ENCODE results near the gene CBL.

Gene CBL

DNA sequence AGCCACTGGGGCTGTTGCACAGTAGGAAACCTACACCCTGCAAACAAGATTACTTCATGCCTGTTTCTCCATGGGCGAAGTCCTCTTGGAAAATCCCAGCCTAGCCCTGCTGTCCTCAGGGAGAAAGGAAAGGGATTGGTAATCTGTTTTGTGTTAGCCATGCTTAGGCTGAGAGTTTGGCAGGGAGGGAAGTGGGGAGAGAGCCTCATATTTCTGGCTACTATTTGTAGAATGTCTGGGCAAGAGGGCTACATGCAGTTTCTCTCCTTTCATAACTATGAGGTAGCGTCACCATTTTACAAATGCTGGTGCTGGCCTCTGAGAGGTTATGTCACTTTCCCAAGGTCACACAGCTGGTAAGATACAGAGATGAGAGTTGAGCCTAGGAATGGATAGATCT lies 141.1 kb downstream of the CBL start:
- no peak for DNase-seq (ENCODE audit: low spot score)

DNA sequence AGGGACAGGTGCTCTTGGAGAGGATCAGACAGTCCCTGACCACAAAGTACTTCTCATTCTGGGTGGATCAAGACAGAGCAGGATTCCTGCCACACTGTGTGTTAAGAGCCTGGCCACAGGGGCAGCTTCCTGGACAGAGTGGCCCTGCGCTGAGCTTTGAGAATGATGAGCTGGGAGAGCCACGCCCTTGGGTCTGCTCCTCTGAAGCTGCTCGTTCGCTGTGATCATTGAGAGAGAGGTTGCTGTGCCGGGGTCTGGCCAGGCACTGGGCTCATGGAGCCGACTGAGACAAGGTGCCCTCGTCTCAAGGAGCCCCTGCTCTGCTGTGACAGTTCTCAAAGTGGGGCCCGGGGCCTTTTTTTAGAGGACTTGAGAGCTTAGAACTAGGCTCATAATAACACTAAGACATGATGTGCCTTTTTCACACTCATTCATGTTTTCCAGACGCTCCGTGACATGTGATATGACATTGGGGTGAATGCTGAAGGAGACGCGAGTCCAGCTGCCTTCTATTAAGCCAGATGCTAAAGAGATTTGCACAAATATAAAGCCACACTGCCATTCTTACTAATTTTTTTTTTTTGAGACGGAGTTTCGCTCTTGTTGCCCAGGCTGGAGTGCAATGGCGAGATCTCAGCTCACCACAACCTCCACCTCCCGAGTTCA lies 141.9 kb downstream of the CBL start:
- DNase-seq (ENCODE audit: low spot score) = no peak

DNA sequence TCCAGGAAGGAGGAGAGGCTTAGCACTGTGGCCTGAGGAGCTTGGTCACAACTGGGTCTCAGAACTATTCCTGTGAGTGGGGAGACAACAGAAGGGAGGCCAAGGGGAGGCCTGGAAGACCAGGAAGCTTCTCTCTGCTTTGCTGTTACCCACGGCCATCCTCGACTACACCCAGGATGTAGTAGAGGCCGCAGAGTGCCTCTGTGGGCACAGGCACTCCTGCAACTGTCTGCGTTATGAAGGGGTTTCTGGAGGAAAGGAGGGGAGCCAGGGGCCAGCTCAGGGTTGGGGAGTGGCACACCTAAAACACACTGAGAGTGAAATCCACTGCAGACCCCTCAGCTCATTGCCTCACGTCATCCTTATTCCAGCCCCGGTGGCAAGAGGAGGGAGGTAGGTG lies 144.2 kb downstream of the CBL start:
- no peak for DNase-seq (ENCODE audit: low spot score)

DNA sequence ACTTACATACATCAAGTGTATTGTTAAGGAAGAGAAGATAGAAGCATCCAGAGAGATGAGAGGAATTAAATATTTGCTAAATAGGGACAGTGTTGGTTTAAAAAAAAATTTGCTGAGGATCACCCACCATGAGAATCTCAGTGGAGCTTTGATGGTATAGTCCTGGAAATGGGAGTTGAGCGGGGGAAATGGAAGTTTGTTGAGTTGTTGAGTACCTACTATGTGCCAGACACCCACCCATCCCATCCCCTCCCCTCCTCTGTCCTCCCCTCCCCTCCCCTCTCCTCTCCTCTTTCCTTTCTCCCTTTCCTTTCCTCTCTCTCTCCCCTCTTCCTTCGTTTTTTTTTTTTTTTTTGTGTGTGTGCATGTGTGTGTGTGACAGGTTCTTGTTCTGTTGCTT lies 145.1 kb downstream of the CBL start:
- DNase-seq (ENCODE audit: low spot score) = no peak

DNA sequence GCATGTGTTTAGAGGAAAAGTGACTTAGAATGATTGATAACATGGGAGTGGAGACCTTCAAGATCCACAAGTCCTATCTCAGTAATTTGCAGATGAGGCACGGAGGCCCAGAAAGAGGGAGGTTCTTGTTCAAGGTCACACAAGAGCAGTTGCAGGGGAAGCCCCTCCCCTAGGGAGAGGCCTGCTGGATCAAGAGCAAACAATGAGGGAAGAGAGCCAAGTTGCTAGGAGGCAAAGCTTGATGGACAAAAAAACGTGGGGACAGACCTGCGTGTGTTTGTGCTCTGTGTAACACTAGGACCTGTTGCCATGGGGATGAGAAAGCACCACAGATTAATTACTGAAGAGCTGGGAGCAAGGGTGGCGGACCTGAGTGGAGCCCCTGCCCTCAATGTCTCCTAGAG lies 146.7 kb downstream of the CBL start:
- no peak for DNase-seq (ENCODE audit: low spot score)

DNA sequence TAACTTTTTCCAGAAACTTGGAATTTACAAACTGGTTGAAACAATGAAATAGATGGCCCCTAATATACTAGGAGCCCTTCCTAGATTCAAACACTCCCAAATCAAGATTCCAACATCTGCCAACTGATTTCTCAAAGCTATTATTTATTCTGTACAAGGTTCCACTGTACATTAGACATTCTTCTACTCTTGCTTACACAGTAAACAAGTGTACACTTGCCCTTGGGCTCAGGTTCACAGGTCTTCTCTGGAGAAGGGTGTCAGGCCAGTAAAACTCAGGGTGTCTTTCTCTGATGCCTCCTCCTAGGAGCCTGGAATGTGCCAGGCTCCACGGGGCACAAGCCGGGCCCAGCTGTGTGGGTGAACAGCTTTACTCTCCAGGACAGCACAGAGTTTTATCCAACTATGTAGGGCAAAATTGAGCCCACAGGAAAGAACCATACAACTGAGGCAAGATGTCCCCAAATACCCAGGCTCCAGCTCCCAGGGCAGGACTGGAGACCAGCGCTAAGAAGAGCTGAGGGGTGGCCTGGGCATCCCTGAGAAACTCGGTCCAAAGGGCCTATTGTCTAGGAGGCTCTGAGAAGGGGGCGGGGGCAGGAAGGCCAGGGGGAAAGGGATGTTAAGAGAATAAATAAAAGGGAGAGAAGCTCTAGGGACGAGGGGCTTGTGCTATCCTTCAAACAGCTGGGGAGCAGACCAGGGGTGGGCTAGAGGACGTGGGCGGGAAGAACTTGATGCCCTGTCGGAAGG lies 149.1 kb downstream of the CBL start:
- DNase-seq (ENCODE audit: low spot score) = no peak

DNA sequence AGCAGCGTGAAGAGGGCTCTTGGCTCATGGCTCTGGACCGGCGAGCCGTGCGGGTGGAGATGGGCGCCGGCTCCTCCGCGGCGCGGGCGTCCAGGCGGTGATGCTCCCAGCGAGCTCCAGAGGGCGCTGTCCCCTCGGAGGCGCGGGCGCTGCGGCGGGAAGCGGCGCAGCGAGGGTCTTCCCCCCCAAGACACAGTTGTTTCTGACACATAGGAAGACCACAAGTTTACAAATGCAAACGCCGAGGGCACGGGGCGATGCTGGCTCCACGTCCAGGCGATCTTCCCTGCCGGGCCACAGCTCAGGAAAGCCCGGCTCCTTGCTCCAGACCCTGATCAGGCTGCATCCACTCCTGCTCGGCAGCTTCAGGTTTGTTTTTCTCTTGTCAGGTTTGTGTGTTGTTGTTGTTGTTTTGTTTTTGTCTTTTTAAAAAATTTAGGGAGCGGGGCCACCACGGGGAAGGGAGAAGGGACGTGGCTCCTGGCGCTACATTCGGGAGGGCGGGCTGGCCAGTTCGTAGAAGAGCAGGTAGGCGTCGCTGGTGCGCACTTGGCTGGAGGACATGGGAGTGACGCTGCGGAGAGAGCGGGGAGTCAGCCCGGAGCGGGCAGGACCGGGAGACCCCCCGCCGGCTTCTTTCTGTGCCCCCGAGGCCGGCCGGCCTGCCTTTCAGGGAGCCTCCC lies 150.4 kb downstream of the CBL start:
- DNase-seq (ENCODE audit: low spot score) = peak; percentile 89

DNA sequence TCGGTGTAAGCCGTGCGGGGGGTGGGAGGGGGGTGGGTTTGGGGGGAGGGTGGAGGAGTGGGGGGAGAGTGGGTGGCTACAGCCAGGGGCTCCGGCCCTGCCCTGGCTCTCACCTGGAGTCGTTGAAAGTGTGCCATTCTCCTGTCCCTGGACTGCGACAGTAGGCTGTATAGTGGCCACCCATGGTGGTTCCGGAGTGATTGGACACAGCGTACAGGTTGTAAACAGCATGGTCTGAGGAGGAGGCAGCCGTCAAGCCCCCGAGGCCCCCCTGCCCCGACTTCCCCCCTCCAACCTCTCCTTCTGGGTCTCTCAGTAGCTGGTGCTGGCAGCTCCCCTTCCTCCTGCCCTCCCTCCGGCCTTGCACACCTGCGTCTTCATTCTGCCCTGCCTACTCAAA lies 150.9 kb downstream of the CBL start:
- no peak for DNase-seq (ENCODE audit: low spot score)

Measured in ecto neural progenitor cell (in vitro differentiated cells).